GM19467 (cell line): ENCODE measurements around the gene EXOSC9.
A peak's percentile ranks its signal among the peaks of the same experiment; 100 is the strongest.

Experiments
- ATAC-seq: cut with Tn5 transposase; IDR thresholded peaks from one replicate; pipeline ENCODE4 v1.9.1; 2021; ENCODE audit warnings: mild to moderate bottlenecking, moderate library complexity; ENCODE audit not compliant: unreplicated experiment

Gene EXOSC9

DNA sequence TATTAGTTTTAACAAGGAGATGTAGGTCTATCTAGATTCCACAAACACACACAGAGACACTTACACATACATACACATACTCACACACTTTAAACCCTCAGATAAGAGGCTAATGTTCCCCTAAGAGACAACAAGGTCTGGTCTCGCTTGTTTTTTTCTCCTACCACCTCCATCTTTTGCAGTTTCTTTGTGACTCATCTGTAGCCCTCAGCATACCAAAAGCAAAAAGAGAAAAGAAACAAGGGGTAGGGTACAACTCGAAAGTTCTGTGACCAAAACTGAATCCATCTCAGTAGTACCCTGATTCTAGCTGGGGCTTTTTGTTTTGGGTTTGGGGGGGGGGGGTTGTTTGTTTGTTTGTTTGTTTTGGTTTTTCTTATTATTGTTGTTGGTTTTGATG is 12.2 kb upstream of the EXOSC9 start:
- ATAC-seq, result peak; percentile 60

DNA sequence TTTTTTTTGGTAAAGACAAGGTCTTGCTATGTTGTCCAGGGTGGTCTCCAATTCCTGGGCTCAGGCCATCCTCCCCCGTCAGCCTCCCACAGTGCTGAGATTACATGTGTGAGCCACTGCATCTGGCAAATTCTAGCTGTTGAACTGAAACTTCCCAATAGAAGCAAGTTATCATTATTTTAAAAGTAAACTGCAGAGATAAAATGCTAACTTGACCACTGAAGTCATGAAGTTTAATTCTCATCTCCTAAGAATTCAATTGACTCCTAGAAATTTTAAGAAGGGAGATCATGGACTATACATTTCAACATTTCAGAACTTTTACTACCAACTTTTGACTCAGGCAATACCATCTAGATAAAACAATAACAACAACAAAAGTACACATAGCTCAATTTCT is 11.7 kb upstream of the EXOSC9 start:
- no peak for ATAC-seq

DNA sequence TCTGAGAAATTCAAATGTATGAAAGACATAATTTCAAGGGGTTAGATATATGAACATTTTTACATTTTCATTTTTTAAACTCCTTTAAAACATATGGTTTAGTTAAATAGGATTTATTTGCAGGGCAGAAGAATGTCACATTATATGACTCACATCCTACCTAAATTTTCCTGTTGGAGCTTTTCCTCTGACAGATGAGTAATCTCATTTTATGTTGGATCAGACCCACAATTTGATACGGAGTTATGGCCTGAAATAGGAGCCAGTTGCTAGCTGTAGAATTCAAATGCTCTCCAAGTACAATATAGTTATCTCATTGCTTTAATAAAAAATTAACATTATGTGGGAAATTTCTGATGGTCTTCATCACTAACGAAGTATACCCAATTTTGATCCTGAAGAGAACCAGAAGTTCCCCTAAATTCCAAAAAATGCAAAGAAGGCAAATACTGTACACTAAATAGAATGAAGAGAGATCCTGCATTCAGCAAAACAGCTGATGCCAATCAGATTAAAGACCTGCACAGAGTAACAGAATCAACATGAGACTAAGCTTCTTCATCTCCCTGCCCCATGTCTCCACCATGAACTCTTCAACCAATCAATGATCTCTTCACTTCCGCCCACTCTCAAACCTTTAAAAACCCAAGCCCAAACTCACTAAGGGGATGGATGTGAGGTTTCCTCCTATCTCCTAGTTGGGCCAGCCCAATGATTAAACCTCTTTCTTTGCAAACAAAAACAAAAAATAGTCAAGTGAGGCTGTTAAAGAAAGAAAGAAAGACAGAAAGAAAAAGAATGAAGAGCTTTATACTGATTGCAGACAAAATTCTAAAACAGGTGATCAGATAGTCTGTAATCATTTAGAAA is 10.9 kb upstream of the EXOSC9 start:
- ATAC-seq, result no peak

DNA sequence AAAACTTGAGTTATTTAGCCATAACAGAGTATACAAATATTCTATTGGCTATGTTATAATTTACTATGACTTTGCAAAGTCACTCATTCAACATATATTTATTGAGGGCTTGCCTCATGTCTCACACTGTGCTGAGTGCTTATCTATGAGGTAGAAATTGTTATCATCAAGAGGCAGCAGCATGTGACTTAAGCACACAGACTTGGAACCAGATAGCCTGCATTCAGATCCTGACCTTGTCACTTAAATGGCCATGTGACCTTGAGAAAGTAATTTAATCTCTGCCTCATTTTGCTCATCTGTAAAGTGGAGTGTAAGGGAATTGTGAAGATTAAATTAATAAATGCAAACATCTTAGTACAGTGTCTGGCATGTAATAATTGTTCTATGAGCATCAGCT is 10.1 kb upstream of the EXOSC9 start:
- ATAC-seq, result no peak

DNA sequence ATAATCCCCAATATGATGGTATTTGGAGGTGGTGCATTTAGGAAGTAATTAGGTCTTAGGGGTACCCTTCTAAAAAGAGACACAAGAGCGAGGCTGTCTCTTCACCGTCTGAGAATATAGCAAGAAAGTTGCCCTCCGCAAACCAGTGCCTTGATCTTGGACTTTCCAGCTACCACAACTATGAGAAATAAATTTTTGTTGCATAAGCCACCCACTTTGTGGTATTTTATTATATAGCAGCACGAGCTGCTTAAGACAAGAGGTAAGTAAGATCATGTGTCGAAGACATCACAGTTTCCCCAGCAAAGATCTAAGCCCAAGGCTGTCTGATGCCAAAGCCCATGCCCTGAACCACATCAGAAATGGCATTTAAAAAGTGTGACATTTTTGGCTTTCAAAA is 9.6 kb upstream of the EXOSC9 start:
- no peak for ATAC-seq

DNA sequence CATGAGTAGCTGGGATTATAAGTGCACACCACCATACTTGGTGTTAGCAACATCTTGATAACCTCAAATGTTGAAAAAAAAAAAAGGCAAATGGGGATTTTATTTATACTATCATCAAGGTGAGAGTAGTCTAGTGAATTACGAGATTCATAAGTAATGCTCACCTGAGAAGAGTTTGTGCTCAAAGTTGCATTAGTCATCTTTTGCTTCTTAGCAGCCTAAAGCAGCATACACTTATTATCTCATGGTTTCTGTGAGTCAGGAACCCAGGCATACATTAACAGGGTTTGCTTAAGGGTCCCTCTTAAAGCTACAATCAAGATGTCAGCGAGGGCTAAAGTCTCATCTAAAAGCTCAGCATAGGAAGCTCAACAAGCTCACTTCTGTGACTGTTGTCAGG is 8.2 kb upstream of the EXOSC9 start:
- no peak for ATAC-seq

DNA sequence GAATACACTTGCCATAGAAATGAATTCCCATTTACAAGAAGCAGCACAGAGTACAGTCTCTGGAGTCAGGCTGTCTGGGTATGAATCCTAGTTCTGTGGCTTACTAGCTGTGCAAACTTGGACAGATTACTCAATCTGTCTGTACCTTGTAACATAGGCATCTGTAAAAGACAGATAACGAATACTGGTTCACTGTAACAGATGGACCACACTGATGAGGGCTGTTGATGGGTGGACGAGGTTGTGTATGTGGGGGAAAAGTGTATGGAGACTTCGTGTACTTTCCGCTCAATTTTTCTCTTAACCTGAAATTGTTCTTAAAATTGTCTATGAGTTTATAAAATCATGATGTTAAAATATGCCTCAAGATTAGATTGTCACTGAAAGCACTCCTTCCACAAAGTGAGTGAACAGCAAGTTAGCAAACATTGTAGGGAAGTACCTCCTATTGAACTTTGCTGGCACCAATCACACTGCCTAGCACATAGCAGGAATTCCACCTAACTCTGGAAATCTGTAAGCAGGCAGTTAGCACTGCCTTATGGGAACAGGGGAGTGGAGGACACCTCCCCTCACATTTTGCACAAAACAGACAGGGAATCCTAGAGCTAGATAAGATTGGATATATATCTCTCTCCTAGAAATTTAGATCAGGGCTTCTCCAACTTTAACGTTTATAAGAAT is 6.5 kb upstream of the EXOSC9 start:
- no peak for ATAC-seq

DNA sequence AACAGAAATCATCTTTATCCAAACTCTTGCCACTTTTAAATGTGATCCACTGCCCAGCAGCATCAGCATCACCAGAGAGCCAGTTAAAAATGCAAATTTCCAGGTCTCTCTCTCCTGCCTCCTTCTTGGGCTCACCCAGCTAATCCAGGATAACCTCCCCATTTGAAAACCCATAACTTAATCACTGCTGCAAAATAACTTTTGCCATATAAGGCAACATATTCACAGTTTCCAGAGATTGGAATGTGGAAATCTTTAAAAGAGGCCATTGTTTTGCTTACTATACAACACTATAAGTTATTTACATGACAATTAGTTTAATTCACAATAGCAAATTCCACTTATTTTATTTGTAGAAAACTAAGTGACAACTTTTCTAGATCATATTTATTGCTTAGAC is 4.8 kb upstream of the EXOSC9 start:
- ATAC-seq, result no peak

DNA sequence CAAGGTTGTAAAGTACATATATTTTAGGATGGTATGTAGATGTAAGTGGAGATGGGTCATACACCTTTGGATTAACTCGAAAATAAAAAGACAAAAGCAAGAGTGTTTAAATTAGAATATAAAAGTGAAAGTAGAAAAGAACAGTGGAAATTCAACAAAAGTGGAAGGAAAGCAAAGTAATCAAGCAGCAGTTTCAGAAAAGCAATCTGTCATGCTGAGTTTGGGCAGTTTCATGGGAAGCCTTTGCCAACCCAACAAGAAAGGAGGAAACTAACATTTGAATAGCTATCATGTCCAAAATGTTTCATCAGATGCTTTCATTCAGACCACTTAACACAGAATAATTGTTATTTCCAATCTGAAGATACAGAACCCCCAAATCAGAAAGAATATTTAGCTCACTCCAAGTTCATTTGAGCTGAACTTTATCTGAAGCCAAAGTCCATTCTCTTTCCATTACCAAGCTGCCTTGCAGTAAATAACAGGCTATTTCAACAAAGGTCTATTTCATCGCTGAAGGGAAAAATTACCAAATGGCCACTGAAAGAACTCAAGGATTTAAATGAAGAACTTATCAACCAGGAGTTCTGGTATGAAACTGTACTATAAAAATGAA is 1.8 kb upstream of the EXOSC9 start:
- no peak for ATAC-seq

DNA sequence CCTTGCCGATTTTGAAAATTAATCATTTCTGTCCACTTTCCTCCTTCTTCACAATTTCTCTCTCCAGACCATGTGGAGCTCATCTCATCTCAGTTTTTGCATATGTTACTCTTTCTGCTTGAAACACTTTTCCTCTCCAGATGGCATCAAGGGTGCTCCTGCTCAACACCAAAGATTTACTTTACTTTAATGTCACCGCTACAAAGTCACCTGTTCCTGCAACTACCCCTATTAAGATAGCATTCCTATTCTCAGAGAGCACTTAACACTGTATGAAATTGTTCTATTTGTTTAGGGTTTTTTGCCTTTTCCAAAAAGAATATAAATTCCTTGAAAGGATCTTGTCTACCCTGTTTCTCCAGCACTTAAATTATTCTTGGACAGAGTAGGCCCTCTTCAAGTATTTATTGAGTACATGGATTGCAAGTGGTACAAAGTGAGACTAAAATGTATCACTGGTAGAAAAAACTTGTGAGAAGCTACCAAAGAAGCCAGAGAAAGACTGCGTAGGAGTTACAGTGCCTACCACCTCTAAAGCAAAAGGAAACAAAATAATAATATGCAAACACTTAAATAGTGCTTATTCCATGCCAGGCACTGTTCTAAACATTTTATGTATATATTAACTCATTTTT is 1.1 kb upstream of the EXOSC9 start:
- ATAC-seq, result no peak

DNA sequence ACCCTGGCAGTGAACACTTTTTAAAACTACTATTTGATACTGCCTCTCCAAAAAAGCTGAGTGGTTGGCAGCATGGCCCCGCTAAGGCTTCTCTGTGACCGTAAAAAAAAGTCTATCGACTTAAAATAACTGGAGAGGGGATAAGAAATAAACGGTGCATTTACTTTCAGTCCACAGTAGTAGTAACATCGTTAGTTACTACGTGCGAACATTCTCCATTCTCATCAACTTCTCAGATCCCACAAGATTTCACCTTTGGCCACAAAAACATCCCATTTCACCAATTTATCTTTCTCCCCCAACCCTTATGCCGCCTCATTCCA is 524 bp upstream of the EXOSC9 start:
- ATAC-seq, result peak; percentile 21

DNA sequence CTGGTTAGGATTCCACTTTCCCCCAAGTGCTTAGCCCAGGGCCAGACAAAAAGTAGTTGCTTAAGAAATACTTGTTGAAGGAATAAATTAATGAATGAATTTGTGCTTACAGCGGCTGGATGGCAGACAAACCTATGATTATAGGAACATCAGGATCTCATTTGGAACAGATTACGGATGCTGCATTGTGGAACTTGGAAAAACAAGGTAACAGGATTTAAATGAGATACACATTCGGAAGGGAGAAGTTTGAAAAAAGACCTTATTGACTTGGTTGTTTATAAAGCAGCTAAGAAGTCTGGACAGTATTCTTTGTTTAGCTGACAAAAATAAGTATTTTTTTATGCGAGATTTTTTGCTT is 572 bp downstream of the EXOSC9 start:
- ATAC-seq, result no peak

DNA sequence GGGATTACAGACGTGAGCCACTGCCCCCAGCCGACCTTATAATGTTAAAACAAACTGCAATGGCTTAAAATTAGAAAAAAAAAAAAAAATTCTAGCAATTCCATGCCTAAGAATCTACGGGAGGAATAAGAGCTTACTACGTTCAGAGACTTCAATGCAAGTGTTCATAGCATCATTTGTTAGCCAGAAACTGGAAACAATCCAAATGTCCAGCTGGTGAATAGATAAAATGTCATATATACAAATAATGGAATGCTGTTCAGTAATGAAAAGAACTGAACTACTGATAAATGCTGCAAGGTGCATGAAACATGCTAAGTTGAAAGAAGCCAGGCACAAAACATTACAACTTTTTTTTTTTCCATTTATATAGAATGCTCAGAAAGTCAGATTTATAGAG is 5.3 kb downstream of the EXOSC9 start:
- no peak for ATAC-seq

DNA sequence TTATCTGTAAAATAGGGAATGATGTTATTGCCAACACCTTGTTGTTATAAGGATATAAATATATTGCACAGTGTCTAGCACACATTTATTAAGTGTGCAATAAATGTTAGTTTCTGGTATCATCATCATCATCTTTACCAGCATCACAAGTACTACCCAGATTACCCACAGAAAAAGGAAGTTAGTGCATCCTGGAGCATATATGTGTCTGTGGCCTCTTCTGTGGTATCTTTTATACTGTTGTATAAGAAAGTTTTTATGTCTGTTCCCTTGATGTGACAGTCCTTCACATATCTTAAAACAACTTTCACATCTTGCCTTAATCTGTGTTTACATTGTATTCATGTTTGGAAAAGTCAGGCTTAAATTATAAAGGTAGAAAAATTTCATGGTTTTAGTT is 10.0 kb downstream of the EXOSC9 start:
- no peak for ATAC-seq

DNA sequence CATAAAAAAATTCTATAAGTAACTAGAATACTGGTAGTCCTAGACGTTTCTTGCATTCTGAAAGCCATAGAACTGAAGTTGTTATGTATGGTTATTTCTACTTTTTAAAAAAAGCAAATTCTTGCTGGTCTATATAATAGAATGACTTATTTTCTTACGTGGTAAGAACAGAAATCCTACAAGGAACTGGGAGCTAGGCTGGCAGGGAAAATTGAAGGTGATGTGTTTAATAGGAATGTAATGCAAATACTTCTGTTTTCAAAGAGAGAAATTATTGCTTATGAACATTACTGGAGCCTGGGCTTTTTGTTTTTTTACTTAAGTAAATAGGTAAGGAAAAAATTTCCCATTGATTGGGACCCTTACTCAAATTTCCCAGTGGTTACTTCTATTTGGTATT is 13.6 kb downstream of the EXOSC9 start:
- ATAC-seq, result no peak

DNA sequence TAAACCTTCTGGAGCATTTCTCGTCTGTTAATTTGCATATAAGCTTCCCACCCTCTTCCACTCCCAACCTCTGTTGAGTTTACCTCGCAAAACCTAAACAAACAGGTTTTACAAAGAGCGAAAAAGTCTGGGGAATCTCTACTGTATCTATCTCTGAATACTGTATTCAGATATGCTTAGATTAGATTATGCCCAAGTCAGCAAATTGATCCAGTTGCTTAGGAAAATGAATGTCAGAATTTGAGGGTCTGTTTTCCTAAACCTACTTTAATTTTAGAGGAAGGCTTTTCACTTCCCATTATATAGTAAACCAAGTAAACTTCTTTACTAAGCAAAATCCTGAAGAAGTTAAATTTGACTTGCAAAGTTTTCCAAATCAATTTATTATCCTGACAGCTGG is 15.9 kb downstream of the EXOSC9 start:
- ATAC-seq, result no peak

DNA sequence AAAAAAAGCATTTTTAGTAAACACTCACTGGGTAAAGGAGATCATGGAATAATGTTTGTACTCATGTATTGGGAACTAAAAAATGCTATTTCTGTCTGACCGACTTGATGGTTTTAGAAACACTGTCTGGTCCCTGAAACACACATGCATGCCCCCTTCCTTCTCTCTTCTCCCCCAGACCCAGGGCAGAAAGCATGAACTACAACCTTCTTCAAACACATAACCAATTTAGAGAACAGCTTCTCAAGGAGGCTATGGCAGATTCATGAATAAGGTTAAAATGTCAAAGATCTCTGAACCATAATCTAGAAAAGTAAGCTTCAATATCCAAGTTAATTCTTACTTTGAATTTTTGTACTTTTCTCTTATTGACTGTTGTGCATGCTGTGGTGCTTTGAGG is 16.6 kb downstream of the EXOSC9 start:
- ATAC-seq, result no peak

DNA sequence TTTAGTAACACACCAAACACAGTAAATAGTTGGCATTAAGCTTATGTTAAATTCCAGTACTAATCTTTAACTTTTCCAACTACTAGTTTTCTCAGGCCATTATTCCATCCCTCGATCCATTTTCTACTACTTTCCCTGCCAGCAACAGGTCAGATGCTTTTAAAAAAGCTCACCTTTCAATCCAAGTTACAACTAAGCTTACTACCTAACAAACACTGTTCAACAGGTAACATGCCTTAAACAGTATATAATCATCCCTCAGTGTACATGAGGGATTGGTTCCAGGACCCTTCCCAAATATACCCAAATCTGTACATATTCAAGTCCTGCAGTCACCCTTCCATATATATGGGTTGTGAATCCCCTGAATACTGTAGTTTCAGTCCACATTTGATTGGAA is 17.1 kb downstream of the EXOSC9 start:
- ATAC-seq, result no peak

DNA sequence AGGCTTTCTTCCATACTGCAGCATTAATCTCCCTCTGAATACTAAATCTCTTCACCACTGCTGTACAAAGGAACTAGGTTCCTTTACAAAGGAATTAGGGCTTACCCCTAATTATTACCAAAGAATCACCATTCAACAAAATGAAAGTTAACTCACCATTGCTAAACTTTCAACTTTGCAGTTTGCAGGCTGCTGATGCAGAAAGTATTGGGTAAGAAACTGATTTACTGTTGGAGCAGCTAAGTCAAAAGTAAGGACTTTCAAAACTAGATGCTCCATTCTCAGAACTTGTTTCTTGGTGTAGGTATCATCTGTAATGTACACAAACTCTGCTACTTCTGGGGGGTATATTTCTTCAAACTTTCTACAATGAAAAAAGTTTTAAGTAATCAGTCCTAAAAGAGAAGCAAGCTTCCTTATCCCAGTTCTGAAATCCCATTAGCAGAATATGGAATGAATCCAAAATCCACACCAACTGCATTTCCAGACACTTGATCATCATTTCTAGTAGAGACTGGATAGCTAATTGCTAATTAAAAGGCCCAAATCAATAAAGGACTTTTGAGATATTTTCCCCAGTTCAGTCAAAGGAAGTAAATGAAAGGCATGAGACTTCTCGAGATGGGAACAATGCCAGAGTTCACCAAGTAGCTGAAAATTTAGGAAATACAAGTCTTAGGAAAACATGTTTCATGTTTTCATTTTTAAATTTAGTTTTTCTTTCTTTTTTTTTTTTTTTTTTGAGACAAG is 18.3 kb downstream of the EXOSC9 start:
- ATAC-seq, result no peak

DNA sequence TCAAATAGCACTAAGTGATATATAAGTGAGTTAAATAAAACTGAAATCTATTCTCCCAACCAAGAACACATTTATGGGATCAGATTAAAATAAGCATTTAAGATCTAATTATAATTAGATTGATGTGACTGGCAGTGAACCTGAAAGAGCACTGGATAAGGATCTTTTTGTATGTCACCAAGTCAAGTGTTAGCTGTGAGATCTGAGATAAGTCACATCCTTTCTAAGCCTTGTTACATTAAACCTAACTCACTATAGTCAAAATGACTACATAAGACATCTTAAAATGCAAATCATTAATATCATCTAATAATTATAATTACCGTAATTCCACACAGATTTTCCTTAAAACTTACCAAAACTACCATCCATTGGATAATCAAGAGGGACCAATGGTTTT is 20.9 kb downstream of the EXOSC9 start:
- no peak for ATAC-seq

DNA sequence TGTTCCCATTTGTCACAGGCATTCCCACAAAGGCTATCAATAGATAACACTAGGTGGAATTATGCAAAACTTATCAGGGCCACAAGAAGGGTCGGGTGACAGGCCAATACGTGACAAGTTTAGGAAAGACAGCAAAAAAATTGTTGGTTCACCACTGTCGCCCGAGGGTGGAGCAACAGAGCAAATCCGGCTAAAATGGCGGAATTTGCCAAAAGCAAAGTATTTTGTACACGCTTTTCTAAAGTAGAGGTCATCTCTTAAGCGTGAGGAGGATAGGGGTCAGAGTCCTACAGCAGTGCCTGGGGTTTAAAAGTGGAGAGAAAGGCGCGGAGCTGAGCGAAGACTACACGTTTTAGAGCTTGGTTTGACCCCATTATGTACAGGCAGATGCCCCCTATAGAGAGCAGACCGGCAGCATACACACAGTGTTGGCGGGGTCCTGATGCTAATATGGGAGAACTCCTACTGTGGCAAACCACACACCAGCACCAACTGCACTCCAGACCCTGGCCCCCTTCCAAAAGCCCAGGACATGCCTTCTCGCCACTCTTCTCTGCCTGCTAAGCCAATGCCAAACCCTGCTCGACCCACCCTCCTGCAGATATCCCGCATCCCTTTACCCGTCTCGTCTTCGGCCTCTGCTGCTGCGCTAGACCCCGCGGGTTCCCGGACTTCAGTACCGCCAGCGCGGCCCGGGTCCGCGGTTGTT is 21.8 kb downstream of the EXOSC9 start:
- peak; percentile 36 for ATAC-seq
